ENCODE data around the gene DCTPP1.

Gene DCTPP1

DNA sequence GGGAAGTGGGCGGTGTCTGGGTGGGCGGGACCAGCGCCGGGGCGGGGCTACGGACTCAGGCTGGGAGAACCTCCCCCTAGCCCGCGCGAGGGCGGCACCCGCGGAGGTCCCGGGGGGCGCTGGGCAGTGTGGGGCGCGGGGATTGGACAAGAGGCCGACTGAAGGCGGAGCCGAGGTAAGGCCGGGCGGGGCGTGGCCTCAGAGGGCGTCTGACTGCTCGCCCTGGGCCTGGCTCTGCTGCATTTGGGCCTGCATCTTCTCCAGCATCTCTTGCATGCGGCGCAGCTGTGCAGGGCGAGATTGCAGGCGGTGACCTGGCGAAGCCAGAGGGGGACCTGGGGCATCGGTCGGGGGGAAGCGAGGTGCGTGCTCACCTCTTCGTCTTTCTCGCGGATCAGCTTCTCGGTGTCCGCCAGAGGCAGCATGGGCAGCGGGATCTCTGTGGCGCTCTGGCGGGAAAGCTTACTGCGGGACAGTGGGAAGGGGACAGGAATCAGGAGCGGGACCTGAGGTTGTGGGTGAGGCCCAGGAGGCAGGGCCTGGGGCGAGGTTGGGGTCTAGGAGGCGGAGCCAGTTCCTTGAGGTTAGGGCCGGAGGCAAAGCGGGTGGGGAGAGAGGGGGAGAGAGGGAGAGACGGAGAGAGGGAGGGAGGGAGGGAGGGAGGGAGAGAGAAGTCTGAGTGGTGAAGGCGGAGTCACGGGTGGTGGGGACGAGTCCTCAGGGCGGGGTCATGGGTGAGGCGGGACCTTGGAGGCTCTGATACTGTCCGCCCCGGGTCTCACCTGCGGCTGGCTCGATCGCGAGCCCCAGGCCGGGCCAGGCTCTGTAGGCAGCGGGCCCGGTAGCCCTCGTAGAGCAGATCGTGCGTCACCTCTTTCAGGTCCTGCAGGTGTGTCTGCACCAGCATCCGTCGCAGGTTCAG is 51.3 kb downstream of the DCTPP1 start (continued):
- TF ChIP-seq, protein P1, sequence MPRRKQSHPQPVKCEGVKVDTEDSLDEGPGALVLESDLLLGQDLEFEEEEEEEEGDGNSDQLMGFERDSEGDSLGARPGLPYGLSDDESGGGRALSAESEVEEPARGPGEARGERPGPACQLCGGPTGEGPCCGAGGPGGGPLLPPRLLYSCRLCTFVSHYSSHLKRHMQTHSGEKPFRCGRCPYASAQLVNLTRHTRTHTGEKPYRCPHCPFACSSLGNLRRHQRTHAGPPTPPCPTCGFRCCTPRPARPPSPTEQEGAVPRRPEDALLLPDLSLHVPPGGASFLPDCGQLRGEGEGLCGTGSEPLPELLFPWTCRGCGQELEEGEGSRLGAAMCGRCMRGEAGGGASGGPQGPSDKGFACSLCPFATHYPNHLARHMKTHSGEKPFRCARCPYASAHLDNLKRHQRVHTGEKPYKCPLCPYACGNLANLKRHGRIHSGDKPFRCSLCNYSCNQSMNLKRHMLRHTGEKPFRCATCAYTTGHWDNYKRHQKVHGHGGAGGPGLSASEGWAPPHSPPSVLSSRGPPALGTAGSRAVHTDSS (tag by site-specific recombination; IDR thresholded peaks at IDR 0.05), result no peak
- TF ChIP-seq OSR2 (tag by site-specific recombination; IDR thresholded peaks at IDR 0.05) (no peak), ZNF341 (tag by site-specific recombination; IDR thresholded peaks at IDR 0.05; ENCODE audit: low read depth) (no peak), MZF1 (tag by site-specific recombination; IDR thresholded peaks at IDR 0.05; ENCODE audit: borderline replicate concordance) (0 out of 2 replicates have a peak, but pooled peaks have one; percentile 42), ZNF776 (tag by site-specific recombination; IDR thresholded peaks at IDR 0.05; ENCODE audit: borderline replicate concordance) (no peak), ZXDB (tag by site-specific recombination; IDR thresholded peaks at IDR 0.05) (peak; percentile 70; the same call in 1 of the 2 replicates), ZNF24 (tag by site-specific recombination; IDR thresholded peaks at IDR 0.05) (peak; percentile 80), ZNF658 (tag by site-specific recombination; IDR thresholded peaks at IDR 0.05) (no peak), ZNF202 (tag by site-specific recombination; IDR thresholded peaks at IDR 0.05; ENCODE audit: borderline replicate concordance) (no peak), ZNF514 (tag by site-specific recombination; IDR thresholded peaks at IDR 0.05) (no peak), ZNF184 (tag by site-specific recombination; IDR thresholded peaks at IDR 0.05) (no peak), GLI4 (tag by site-specific recombination; IDR thresholded peaks at IDR 0.05) (no peak), HOXA7 (CRISPR knock-in tag; IDR thresholded peaks at IDR 0.05; ENCODE audit: borderline replicate concordance) (no peak), SCRT1 (tag by site-specific recombination; IDR thresholded peaks at IDR 0.05; ENCODE audit: borderline replicate concordance) (no peak), ZNF423 (tag by site-specific recombination; IDR thresholded peaks at IDR 0.05) (no peak), ZFP3 (tag by site-specific recombination; IDR thresholded peaks at IDR 0.05; ENCODE audit: low read depth) (no peak), ZNF747 (tag by site-specific recombination; IDR thresholded peaks at IDR 0.05) (no peak), ZNF555 (tag by site-specific recombination; conservative IDR thresholded peaks at IDR 0.05) (no peak), KLF7 (tag by site-specific recombination; IDR thresholded peaks at IDR 0.05; ENCODE audit: borderline replicate concordance) (peak; percentile 87; the same call in 1 of the 2 replicates), ZBTB7A (tag by site-specific recombination; IDR thresholded peaks at IDR 0.05; ENCODE audit: low read depth) (peak; percentile 85), ZNF211 (tag by site-specific recombination; IDR thresholded peaks at IDR 0.05; ENCODE audit: low read depth) (no peak), GLI2 (tag by site-specific recombination; IDR thresholded peaks at IDR 0.05; ENCODE audit: borderline replicate concordance, low read depth) (no peak), ZNF624 (tag by site-specific recombination; IDR thresholded peaks at IDR 0.05) (no peak), ZNF274 (IDR thresholded peaks at IDR 0.05; ENCODE audit: low read length) (no peak), ZNF274 (tag by site-specific recombination; IDR thresholded peaks at IDR 0.05; ENCODE audit: borderline replicate concordance) (no peak), ZNF544 (tag by site-specific recombination; IDR thresholded peaks at IDR 0.05) (no peak), ZNF19 (tag by site-specific recombination; IDR thresholded peaks at IDR 0.05; ENCODE audit: low read depth) (no peak), ZNF214 (tag by site-specific recombination; IDR thresholded peaks at IDR 0.05; ENCODE audit: borderline replicate concordance) (no peak), MYNN (tag by site-specific recombination; IDR thresholded peaks at IDR 0.05; ENCODE audit: borderline replicate concordance) (no peak)
- TF ChIP-seq, protein P2, sequence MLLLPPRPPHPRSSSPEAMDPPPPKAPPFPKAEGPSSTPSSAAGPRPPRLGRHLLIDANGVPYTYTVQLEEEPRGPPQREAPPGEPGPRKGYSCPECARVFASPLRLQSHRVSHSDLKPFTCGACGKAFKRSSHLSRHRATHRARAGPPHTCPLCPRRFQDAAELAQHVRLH (tag by site-specific recombination; IDR thresholded peaks at IDR 0.05), result peak; percentile 83
- TF ChIP-seq, protein P3, sequence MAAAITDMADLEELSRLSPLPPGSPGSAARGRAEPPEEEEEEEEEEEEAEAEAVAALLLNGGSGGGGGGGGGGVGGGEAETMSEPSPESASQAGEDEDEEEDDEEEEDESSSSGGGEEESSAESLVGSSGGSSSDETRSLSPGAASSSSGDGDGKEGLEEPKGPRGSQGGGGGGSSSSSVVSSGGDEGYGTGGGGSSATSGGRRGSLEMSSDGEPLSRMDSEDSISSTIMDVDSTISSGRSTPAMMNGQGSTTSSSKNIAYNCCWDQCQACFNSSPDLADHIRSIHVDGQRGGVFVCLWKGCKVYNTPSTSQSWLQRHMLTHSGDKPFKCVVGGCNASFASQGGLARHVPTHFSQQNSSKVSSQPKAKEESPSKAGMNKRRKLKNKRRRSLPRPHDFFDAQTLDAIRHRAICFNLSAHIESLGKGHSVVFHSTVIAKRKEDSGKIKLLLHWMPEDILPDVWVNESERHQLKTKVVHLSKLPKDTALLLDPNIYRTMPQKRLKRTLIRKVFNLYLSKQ (tag by site-specific recombination; IDR thresholded peaks at IDR 0.05; ENCODE audit: borderline replicate concordance), result no peak
- TF ChIP-seq, protein P4, sequence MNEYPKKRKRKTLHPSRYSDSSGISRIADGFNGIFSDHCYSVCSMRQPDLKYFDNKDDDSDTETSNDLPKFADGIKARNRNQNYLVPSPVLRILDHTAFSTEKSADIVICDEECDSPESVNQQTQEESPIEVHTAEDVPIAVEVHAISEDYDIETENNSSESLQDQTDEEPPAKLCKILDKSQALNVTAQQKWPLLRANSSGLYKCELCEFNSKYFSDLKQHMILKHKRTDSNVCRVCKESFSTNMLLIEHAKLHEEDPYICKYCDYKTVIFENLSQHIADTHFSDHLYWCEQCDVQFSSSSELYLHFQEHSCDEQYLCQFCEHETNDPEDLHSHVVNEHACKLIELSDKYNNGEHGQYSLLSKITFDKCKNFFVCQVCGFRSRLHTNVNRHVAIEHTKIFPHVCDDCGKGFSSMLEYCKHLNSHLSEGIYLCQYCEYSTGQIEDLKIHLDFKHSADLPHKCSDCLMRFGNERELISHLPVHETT (tag by site-specific recombination; IDR thresholded peaks at IDR 0.05), result peak; percentile 78
- TF ChIP-seq, protein P5, sequence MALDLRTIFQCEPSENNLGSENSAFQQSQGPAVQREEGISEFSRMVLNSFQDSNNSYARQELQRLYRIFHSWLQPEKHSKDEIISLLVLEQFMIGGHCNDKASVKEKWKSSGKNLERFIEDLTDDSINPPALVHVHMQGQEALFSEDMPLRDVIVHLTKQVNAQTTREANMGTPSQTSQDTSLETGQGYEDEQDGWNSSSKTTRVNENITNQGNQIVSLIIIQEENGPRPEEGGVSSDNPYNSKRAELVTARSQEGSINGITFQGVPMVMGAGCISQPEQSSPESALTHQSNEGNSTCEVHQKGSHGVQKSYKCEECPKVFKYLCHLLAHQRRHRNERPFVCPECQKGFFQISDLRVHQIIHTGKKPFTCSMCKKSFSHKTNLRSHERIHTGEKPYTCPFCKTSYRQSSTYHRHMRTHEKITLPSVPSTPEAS (tag by site-specific recombination; IDR thresholded peaks at IDR 0.05), result no peak
- TF ChIP-seq, protein P6, sequence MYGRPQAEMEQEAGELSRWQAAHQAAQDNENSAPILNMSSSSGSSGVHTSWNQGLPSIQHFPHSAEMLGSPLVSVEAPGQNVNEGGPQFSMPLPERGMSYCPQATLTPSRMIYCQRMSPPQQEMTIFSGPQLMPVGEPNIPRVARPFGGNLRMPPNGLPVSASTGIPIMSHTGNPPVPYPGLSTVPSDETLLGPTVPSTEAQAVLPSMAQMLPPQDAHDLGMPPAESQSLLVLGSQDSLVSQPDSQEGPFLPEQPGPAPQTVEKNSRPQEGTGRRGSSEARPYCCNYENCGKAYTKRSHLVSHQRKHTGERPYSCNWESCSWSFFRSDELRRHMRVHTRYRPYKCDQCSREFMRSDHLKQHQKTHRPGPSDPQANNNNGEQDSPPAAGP (tag by site-specific recombination; IDR thresholded peaks at IDR 0.05), result peak; percentile 93
